Lower leg skin (tissue), 4 donors: ENCODE measurements around the gene TFEB. TPM values are rescaled to one million over a fixed set of nuclear protein-coding genes. Genes with fewer than 3 reads are reported as not detected.

Source experiments
- DNase-seq, 2 donors: peaks; one replicate each; pipeline ENCODE4 v3.0.0-alpha.2; 2019; ENCODE audit warnings: low spot score in 2 of 2
- H3K4me3 ChIP-seq: fragments of 200-600 bp; sonication (generic); 2 replicates; pipeline ENCODE4 v1.5.1; 2017; ENCODE audit warnings: mild to moderate bottlenecking, low read depth; ENCODE audit not compliant: poor library complexity, severe bottlenecking
- CTCF ChIP-seq, 3 donors: fragments of 450-650 bp; IDR thresholded peaks; one replicate each; pipeline ENCODE4 v1.5.1; 2016; ENCODE audit warnings: antibody characterized with exemption in 3 of 3, mild to moderate bottlenecking in 3 of 3, moderate library complexity in 2 of 3
- POLR2A ChIP-seq, 2 donors: fragments of 450-650 bp; IDR thresholded peaks; one replicate each; pipeline ENCODE4 v1.6.1; 2016 to 2017; ENCODE audit warnings: antibody characterized with exemption in 2 of 2, mild to moderate bottlenecking in 1 of 2, moderate library complexity in 1 of 2
- WGBS, 2 donors: methylation state at CpG; one replicate each; pipeline ENCODE4 v1.1.5; 2018; 5-methylcytosine and 5-hydroxymethylcytosine counted together
- intact Hi-C: fragments of 100-400 bp; cut with DNase I; formaldehyde crosslinking; loops from one replicate; pipeline ENCODE4 v1.15.0; 2023; ENCODE audit warnings: low total_unique reads
- total RNA-seq, 4 donors: library from RNA; depleted of rRNA; stranded (reverse); fragments of >200 nt; gene quantifications; one replicate each; pipeline ENCODE4 v1.1.0, GENCODE V29; 2016

Gene TFEB
- total RNA-seq, 4 donors from 2014 or later, result 20.2 to 38.3 (median 26.0) TPM

DNA sequence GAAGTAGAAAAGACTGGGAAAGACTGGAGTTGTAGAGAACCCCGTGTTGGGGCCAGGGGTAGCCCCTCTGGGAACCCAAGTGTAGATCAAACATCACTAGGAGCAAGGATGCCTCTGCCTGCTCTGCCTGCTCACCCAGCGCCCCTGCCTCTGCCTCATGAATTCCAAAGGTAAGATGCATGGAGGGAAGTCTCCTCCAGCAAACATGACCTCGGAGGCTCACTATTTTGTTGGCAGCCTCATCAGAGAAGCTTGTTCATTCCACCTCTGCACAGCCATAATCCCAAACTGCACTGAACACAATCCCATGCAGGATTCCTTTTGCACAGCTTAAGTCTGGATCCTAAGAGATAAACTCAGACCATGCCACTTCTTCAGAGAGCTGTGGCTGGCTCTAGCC, 39.4 kb upstream of the TFEB start:
- TF ChIP-seq POLR2A (IDR thresholded peaks at IDR 0.05), result no peak
- no peak for TF ChIP-seq CTCF (IDR thresholded peaks at IDR 0.05)
- DNase-seq, result no peak
- intact Hi-C loops, result no loop called here
- WGBS, 2 donors, result 77 to 86% methylated on average over 3 of the region's 3 CpGs
- no peak overlapping the region for H3K4me3 ChIP-seq

DNA sequence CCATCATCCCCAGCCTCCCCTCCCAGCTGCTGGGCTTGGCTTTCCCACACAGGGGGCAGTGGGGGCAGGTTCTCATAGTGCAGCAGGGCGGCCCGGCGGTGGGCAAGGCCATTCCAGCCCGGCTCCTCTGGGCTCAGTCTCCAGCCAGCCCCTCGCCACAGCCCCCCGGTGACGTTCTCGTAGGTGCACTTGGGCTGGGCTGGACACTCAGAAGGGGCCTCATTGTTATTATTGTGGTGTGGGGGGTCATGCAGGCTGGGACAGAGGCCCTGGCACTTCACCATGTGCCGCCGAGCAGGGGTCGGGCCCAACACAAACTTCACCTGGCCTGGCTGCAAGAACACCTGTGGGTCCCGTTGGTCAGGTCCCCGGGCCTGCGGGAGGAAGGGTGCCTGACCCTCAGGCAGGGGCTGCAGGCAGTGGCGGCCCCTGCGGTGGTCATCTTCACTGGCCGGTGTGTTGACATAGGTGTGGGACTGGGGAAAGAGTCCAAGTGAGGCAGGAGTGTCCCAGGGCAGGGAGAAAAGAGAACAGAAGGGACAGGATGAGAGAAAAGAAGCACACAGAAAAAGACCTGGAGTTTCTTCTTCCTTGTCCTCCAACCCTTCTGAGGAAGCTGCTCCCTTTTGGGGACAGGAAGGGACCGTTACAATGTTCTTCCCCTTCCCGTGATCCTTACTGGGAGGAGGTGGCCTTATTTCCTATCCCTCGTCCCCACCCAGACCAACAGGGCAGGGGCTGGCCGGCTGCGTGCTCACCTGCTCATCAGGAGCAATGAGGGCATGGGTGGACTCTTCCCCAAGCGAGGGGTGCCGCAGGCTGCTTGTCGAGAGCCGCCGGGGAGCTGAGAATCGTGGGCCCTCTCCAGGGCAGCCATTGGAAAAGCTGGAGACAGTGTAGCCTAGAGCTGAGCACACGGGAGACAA, 35.9 kb upstream of the TFEB start:
- no peak for TF ChIP-seq POLR2A (IDR thresholded peaks at IDR 0.05)
- no peak for TF ChIP-seq CTCF (IDR thresholded peaks at IDR 0.05)
- WGBS, 2 donors, result 88 to 94% methylated on average over 26 of the region's 29 CpGs
- no peak overlapping the region for H3K4me3 ChIP-seq
- DNase-seq, result no peak
- intact Hi-C loops, result no loop called here

- no peak for DNase-seq
- 90 to 94% methylated on average over 15 to 28 of the region's 30 CpGs for WGBS, 2 donors
- intact Hi-C loops, result no loop called here
- no peak for TF ChIP-seq CTCF (IDR thresholded peaks at IDR 0.05)
- no peak for TF ChIP-seq POLR2A (IDR thresholded peaks at IDR 0.05)
- no peak overlapping the region for H3K4me3 ChIP-seq
Measured at GRCh38 chr6:41770381-41771057, 35.1 kb upstream of the TFEB start.

- H3K4me3 ChIP-seq, result no peak overlapping the region
- intact Hi-C loops, result no loop called here
- no peak for DNase-seq
- 97 to 98% methylated on average over 8 of the region's 8 CpGs for WGBS, 2 donors
- no peak for TF ChIP-seq POLR2A (IDR thresholded peaks at IDR 0.05)
- no peak for TF ChIP-seq CTCF (IDR thresholded peaks at IDR 0.05)
Measured at GRCh38 chr6:41769376-41769775, 34.0 kb upstream of the TFEB start.

GRCh38 chr6:41768545-41769308, 33.3 kb upstream of the TFEB start:
- intact Hi-C loops, result no loop called here
- no peak overlapping the region for H3K4me3 ChIP-seq
- DNase-seq, result no peak
- WGBS, 2 donors, result 76 to 83% methylated on average over 10 of the region's 10 CpGs
- TF ChIP-seq CTCF (IDR thresholded peaks at IDR 0.05) (no peak), POLR2A (IDR thresholded peaks at IDR 0.05) (no peak)
